T-cell (primary cell): ENCODE results near the gene TENT4B. TPM values are rescaled to one million over a fixed set of nuclear protein-coding genes. Genes with fewer than 3 reads are reported as not detected.
A peak's percentile ranks its signal among the peaks of the same experiment; 100 is the strongest.

Experiments
- ATAC-seq, 4 experiments: fragments of 200-7000 bp in 3 of 4; fragments of 150-1000 bp in 1 of 4; cut with Tn5 transposase; replicated peaks in 1 of 4; 1 replicate in 3 of 4; 2 replicates in 1 of 4; pipeline ENCODE4 v1.10.0; 2021; ENCODE audit warnings: moderate library complexity in 3 of 4, mild to moderate bottlenecking in 2 of 4, moderate number of reproducible peaks in 1 of 4
- CTCF ChIA-PET, 2 donors: fragments of 300-600 bp; sonication (Branson Sonifier 250); formaldehyde crosslinking; loops; one replicate each; lab custom pipeline; 2022; ENCODE audit warnings: antibody characterized with exemption in 2 of 2; lab: Charles Lee
- POLR2A ChIA-PET, 2 donors: fragments of 300-600 bp; sonication (Branson Sonifier 250); formaldehyde crosslinking; loops; one replicate each; lab custom pipeline; 2022; ENCODE audit warnings: antibody characterized with exemption in 2 of 2; lab: Charles Lee
- DNase-seq, 35 experiments: peaks; one replicate each; pipeline versions ENCODE4 v3.0.0 to v3.0.0-alpha.2; 2013 to 2023
- H3K27ac ChIP-seq: one replicate; pipeline ENCODE4 v1.5.1; 2013; ENCODE audit warnings: low read length
- H3K27me3 ChIP-seq, 2 experiments: replicated peaks in 1 of 2; 1 replicate in 1 of 2; 2 replicates in 1 of 2; pipeline versions ENCODE4 v1.6.1 to v1.7.0; 2013; ENCODE audit warnings: low read length in 1 of 2, mixed read lengths in 1 of 2; ENCODE audit not compliant: control insufficient read depth in 2 of 2, insufficient read depth in 2 of 2; ENCODE audit errors: extremely low read depth in 1 of 2
- H3K36me3 ChIP-seq, 2 donors: 1 replicate in 1 of 2; 2 replicates in 1 of 2; pipeline versions ENCODE4 v1.6.1 to v1.7.0; 2013; ENCODE audit warnings: low read length in 1 of 2; ENCODE audit not compliant: control insufficient read depth in 2 of 2, insufficient read depth in 1 of 2; ENCODE audit errors: extremely low read depth in 1 of 2
- H3K4me1 ChIP-seq, 2 experiments: 1 replicate in 1 of 2; 2 replicates in 1 of 2; pipeline versions ENCODE4 v1.6.1 to v1.7.0; 2013; ENCODE audit warnings: low read length in 2 of 2, mixed read lengths in 1 of 2; ENCODE audit not compliant: insufficient read depth in 2 of 2, control insufficient read depth in 1 of 2; ENCODE audit errors: extremely low read depth in 1 of 2
- H3K4me3 ChIP-seq, 2 donors: 1 replicate in 1 of 2; 2 replicates in 1 of 2; pipeline versions ENCODE4 v1.5.1 to v1.7.0; 2013; ENCODE audit warnings: mild to moderate bottlenecking in 2 of 2, low read length in 1 of 2, moderate library complexity in 1 of 2; ENCODE audit not compliant: control insufficient read depth in 1 of 2; ENCODE audit errors: extremely low read depth in 1 of 2
- H3K9me3 ChIP-seq: 2 replicates; pipeline ENCODE4 v1.7.0; 2013
- H3K27ac Mint-ChIP-seq, 2 donors: one replicate each; pipeline ENCODE4 v1.8.0; 2020 to 2021; ENCODE audit warnings: mild to moderate bottlenecking in 2 of 2, mixed read lengths in 2 of 2
- H3K27me3 Mint-ChIP-seq, 2 donors: one replicate each; pipeline ENCODE4 v1.8.0; 2021 to 2022; ENCODE audit warnings: mixed read lengths in 2 of 2
- H3K36me3 Mint-ChIP-seq: one replicate; pipeline ENCODE4 v1.8.0; 2021; ENCODE audit warnings: mixed read lengths
- H3K4me1 Mint-ChIP-seq, 3 donors: one replicate each; pipeline ENCODE4 v1.8.0; 2020 to 2022; ENCODE audit warnings: mixed read lengths in 3 of 3, mild to moderate bottlenecking in 1 of 3
- H3K4me3 Mint-ChIP-seq, 3 donors: one replicate each; pipeline ENCODE4 v1.8.0; 2020 to 2022; ENCODE audit warnings: mild to moderate bottlenecking in 3 of 3, mixed read lengths in 3 of 3, moderate library complexity in 3 of 3
- H3K9me3 Mint-ChIP-seq, 3 donors: one replicate each; pipeline ENCODE4 v1.8.0; 2020 to 2022; ENCODE audit warnings: mixed read lengths in 3 of 3
- WGBS: methylation state at CpG from one replicate; pipeline ENCODE4 v1.1.5; 2013; ENCODE audit warnings: missing lambda C conversion rate; ENCODE audit not compliant: insufficient coverage; 5-methylcytosine and 5-hydroxymethylcytosine counted together
- total RNA-seq, 35 experiments: library from RNA in 6 of 35; stranded (reverse) in 6 of 35; fragments of 120-200 nt in 1 of 35; gene quantifications; one replicate each; pipeline versions ENCODE4 v1.2.1 to v1.2.4 and lab custom pipeline; 2013 to 2026

The TENT4B gene
- total RNA-seq, 5 donors from 2014 or later (not counting 1 experiment from before 2014, with no cell fraction given): 20.2 to 31.9 (median 20.9) TPM

DNA sequence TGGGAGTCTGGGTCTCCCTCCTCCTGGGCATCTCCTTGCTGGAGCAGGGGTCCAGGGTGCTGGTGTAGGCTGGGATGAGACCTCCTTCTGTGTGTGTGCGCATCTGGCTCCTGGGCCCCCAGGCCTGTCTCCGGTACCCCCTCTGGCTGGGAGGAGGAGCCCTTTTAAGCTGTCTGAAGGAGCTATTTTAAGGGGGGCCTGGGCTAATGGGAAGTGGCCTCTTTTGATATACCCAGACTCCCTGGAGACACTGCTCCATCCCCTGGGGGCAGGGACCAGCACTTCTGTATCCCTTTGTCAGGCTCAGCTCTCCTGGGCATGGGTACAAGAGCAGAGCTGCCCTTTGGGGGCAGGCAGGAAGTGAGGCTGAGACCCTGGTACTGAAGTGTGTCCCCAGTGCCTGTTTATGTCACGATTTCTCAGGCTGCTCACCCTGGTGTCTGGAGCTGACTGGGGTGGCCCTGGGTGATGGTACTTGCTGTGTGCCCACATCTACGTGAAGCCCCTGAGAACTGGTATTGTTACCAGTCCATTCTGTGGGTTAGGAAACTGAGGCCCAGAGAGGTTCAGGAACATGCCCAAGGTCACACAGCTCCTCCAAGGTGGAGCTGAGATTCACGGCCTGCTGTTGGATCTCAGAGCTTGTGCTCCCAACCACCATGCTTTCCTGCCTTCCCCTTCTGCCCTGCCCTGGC lies 119.7 kb downstream of the TENT4B start:
- Mint-ChIP-seq H3K9me3 (no peaks in the 10 kb centered on the region), H3K4me3 (peak overlapping the region; percentile 85 to 89 (median 85)), H3K4me1 (peaks cover 95 to 100% (median 96%) of the 10 kb centered on the region in 3 donors), H3K36me3 (peaks cover 23% of the 10 kb centered on the region), H3K27me3 (no peaks in the 10 kb centered on the region), H3K27ac (peak overlapping the region; percentile 99 to 100)
- ATAC-seq: no peak
- ChIA-PET POLR2A (interaction anchor here in 1 of 2 donors (0.5 to 0.7 kb wide), 2 partner anchors 18 to 425 kb away, joined by 3 to 4 read pairs; no protein-coding TSS in a partner anchor), CTCF (interaction anchor here (0.8 to 1.5 kb wide), 7 partner anchors 9 to 534 kb away, joined by 3 to 8 read pairs (median 3); partner anchors contain the start of gene CNEP1R1 (in 1 of the 2))
- WGBS: 64% methylated on average over 3 of the region's 5 CpGs
- DNase-seq: no peak
- peak overlapping the region; percentile 93 for H3K27ac ChIP-seq
- no peaks in the 10 kb centered on the region for H3K9me3 ChIP-seq
- peaks cover 8 to 37% of the 10 kb centered on the region in 2 donors for H3K36me3 ChIP-seq
- peaks cover 66 to 99% of the 10 kb centered on the region in 2 experiments for H3K4me1 ChIP-seq
- H3K27me3 ChIP-seq: no peaks in the 10 kb centered on the region
- H3K4me3 ChIP-seq: peak overlapping the region; percentile 67 to 78

DNA sequence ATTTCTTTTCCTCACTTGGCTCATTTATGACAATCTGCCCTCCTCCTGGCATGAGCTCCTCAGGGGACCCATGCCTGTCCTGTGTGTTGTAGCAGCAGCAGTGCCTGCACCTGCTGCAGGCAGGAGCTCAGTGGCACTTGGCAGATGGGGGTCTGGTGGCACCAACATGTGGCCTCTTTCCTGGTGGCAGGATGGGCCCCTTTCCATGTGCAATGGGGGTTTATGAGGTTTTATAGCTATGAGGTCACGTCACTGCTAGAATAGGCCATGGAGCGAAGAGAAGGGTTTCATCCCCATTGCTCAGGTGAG lies 120.2 kb downstream of the TENT4B start:
- Mint-ChIP-seq H3K4me1 (peaks cover 98 to 100% (median 99%) of the 10 kb centered on the region in 3 donors), H3K9me3 (no peaks in the 10 kb centered on the region), H3K27ac (peak overlapping the region; percentile 99 to 100), H3K36me3 (peaks cover 22% of the 10 kb centered on the region), H3K27me3 (no peaks in the 10 kb centered on the region), H3K4me3 (peak overlapping the region; percentile 85 to 89 (median 85))
- H3K27me3 ChIP-seq: no peaks in the 10 kb centered on the region
- ChIA-PET CTCF (interaction anchor here (0.6 to 1.5 kb wide), 8 partner anchors 8 to 533 kb away, joined by 3 to 8 read pairs (median 4); partner anchors contain the start of gene CNEP1R1 (in 1 of the 2)), POLR2A (interaction anchor here in 1 of 2 donors (0.5 to 0.7 kb wide), 2 partner anchors 19 to 424 kb away, joined by 3 to 4 read pairs; no protein-coding TSS in a partner anchor)
- ATAC-seq (no peak), DNase-seq (no peak)
- peak overlapping the region; percentile 67 to 78 for H3K4me3 ChIP-seq
- no peaks in the 10 kb centered on the region for H3K9me3 ChIP-seq
- 70% methylated on average over 2 of the region's 2 CpGs for WGBS
- H3K27ac ChIP-seq: peak overlapping the region; percentile 93
- peaks cover 8 to 37% of the 10 kb centered on the region in 2 donors for H3K36me3 ChIP-seq
- H3K4me1 ChIP-seq: peaks cover 70 to 98% of the 10 kb centered on the region in 2 experiments

DNA sequence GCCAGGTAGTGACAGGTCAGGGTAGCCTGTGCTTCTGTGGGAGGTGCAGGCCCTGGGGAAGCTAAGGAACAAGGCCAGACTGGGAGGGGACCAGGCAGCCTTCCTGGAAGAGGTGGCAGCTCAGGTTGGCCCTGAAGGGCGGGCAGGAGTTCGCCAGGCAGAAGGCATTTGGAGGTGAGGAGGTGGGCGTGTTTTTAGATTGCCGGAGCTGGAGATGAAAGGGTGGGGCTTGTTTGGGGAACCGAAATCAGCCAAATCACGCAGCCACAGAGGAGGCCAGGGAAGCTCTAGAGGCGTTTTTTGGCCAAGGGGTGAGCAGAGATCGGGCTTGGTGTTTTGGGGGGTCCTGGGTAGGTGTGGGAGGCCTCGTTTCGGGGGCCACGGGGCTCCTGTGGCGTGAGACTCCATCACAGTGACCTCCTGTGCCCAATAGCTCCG lies 120.8 kb downstream of the TENT4B start:
- peaks cover 76 to 97% of the 10 kb centered on the region in 2 experiments for H3K4me1 ChIP-seq
- peaks cover 8 to 38% of the 10 kb centered on the region in 2 donors for H3K36me3 ChIP-seq
- no peaks in the 10 kb centered on the region for H3K27me3 ChIP-seq
- peak; percentile 29 to 44 (median 40) for ATAC-seq
- peaks cover 20% of the 10 kb centered on the region for H3K36me3 Mint-ChIP-seq
- H3K27ac ChIP-seq: peak overlapping the region; percentile 93
- H3K4me1 Mint-ChIP-seq: peaks cover 98 to 100% (median 99%) of the 10 kb centered on the region in 3 donors
- no peaks in the 10 kb centered on the region for H3K9me3 ChIP-seq
- no peaks in the 10 kb centered on the region for H3K9me3 Mint-ChIP-seq
- H3K27ac Mint-ChIP-seq: peak overlapping the region; percentile 99 to 100
- peak in 18 of 35 experiments; percentile 12 to 59 (median 31) for DNase-seq
- WGBS: under 1% methylated on average over 12 of the region's 13 CpGs
- CTCF ChIA-PET: interaction anchor here (0.6 to 2.1 kb wide), 12 partner anchors 8 to 532 kb away, joined by 3 to 8 read pairs (median 4); partner anchors contain the start of gene CNEP1R1 (in 1 of the 2)
- peak overlapping the region; percentile 85 to 89 (median 85) for H3K4me3 Mint-ChIP-seq
- H3K27me3 Mint-ChIP-seq: no peaks in the 10 kb centered on the region
- POLR2A ChIA-PET: interaction anchor here (0.6 kb wide), 4 partner anchors 13 to 468 kb away, joined by 3 to 9 read pairs (median 4); no protein-coding TSS in a partner anchor
- peak overlapping the region; percentile 67 to 78 for H3K4me3 ChIP-seq

DNA sequence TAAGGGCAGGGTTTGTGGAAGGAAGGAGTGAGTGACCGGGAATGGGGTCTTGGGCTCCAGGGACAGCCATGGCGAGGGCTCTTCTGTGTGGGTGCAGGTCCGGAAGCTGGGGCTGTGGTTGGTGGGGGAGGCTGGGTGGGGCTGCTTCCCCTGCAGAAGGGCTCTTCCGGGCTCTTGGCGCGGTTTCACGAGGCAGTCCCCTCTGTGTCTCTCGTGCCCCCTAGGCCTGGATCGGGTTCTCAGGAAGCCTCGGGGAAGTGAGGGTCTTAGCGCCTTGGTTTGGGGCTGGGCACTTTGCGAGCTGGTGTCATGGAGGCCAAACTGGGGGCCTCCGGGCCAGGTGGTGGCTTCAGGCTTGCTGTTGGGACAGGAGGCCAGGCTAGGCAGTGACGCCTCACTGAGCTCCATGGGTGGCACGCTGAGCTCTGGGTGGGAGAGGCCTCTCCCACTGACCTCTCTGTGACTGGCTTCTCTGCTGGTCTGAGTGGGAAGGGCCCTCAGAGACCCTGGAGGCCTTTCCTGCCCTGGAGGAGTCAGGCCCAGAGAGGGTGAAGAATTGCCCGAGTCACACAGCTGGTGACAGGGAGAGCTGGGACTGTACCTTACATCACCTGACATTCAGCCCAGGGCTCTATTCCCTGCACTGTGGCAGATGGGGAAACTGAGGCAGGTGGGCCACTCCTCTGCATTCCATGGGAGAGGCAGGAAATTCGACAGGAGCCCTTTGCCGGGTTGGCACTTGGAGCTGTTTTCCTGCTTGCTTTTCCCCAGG lies 121.4 kb downstream of the TENT4B start:
- Histone ChIP-seq H3K4me1 (peaks cover 76 to 97% of the 10 kb centered on the region in 2 experiments), H3K36me3 (peaks cover 6 to 42% of the 10 kb centered on the region in 2 donors), H3K27ac (peak overlapping the region; percentile 93), H3K4me3 (peak overlapping the region; percentile 67 to 78), H3K27me3 (no peaks in the 10 kb centered on the region), H3K9me3 (no peaks in the 10 kb centered on the region)
- peak overlapping the region; percentile 99 to 100 for H3K27ac Mint-ChIP-seq
- peaks cover 16% of the 10 kb centered on the region for H3K36me3 Mint-ChIP-seq
- POLR2A ChIA-PET: interaction anchor here (0.5 to 0.8 kb wide), 6 partner anchors 9 to 467 kb away, joined by 3 to 9 read pairs (median 4); no protein-coding TSS in a partner anchor
- peak; percentile 80 to 84 (median 82) for ATAC-seq
- no peaks in the 10 kb centered on the region for H3K27me3 Mint-ChIP-seq
- CTCF ChIA-PET: interaction anchor here (0.6 to 2.1 kb wide), 17 partner anchors 9 to 532 kb away, joined by 3 to 8 read pairs (median 4); partner anchors contain the start of gene CNEP1R1 (in 1 of the 2)
- no peaks in the 10 kb centered on the region for H3K9me3 Mint-ChIP-seq
- peaks cover 98 to 100% (median 99%) of the 10 kb centered on the region in 3 donors for H3K4me1 Mint-ChIP-seq
- WGBS: 4% methylated on average over 17 of the region's 18 CpGs
- H3K4me3 Mint-ChIP-seq: peak overlapping the region; percentile 85 to 89 (median 85)
- peak in 34 of 35 experiments; percentile 34 to 76 (median 58) for DNase-seq

DNA sequence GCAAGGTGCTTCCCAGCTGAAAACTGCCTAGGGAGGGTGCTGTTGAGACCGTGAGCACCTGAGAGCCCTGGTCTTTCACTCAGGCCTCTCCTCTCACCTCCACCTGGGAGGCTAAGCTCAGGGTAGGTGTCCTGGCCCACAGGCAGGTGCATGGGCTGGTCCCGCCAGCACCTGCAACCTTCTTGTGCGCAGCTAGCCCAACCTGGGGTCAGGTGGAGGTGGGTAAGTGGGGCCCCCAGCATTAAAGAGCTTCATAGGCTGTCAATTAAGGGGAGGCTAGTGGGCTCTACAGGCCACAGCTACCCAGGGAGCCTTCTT lies 122.0 kb downstream of the TENT4B start:
- ChIA-PET CTCF (interaction anchor here (0.7 to 2.1 kb wide), 11 partner anchors 9 to 531 kb away, joined by 3 to 8 read pairs (median 4); no protein-coding TSS in a partner anchor), POLR2A (interaction anchor here in 1 of 2 donors (0.5 to 0.8 kb wide), 2 partner anchors 10 to 78 kb away, joined by 3 read pairs; no protein-coding TSS in a partner anchor)
- DNase-seq (no peak), ATAC-seq (no peak)
- H3K36me3 ChIP-seq: peaks cover 5 to 42% of the 10 kb centered on the region in 2 donors
- Mint-ChIP-seq H3K27ac (peak overlapping the region; percentile 99 to 100), H3K4me1 (peaks cover 98 to 100% (median 99%) of the 10 kb centered on the region in 3 donors), H3K4me3 (peak overlapping the region; percentile 85 to 89 (median 85)), H3K9me3 (no peaks in the 10 kb centered on the region), H3K27me3 (no peaks in the 10 kb centered on the region), H3K36me3 (peaks cover 14% of the 10 kb centered on the region)
- peak overlapping the region; percentile 67 to 75 for H3K4me3 ChIP-seq
- H3K27ac ChIP-seq: peak overlapping the region; percentile 93
- 80% methylated on average over 1 of the region's 3 CpGs for WGBS
- no peaks in the 10 kb centered on the region for H3K27me3 ChIP-seq
- no peaks in the 10 kb centered on the region for H3K9me3 ChIP-seq
- peaks cover 74 to 97% of the 10 kb centered on the region in 2 experiments for H3K4me1 ChIP-seq
